CD4-positive, alpha-beta T cell treated with Interleukin-2 at 100 ng/mL for 4 hours (primary cell): ENCODE data around the gene KLF4.

Source experiments
- DNase-seq: peaks from one replicate; pipeline ENCODE4 v3.0.0-alpha.2; 2020; ENCODE audit warnings: low spot score

Gene KLF4

GRCh38 chr9:107447834-107448233 lies 41.7 kb downstream of the KLF4 start:
- DNase-seq = no peak

- DNase-seq = no peak
Measured at GRCh38 chr9:107447081-107447480, 42.5 kb downstream of the KLF4 start.

GRCh38 chr9:107446491-107446890 lies 43.1 kb downstream of the KLF4 start:
- no peak for DNase-seq

GRCh38 chr9:107443786-107444185 lies 45.8 kb downstream of the KLF4 start:
- no peak for DNase-seq

GRCh38 chr9:107439991-107440456 lies 49.5 kb downstream of the KLF4 start:
- DNase-seq = no peak

GRCh38 chr9:107438211-107439031 lies 51.1 kb downstream of the KLF4 start:
- DNase-seq = no peak

- DNase-seq = no peak
Measured at GRCh38 chr9:107437716-107438115, 51.9 kb downstream of the KLF4 start.

- DNase-seq = no peak
Measured at GRCh38 chr9:107435415-107435814, 54.2 kb downstream of the KLF4 start.
